OCI-LY3 (cell line): ENCODE data around the gene TTC7B.

Experiments
- H2AFZ ChIP-seq: fragments of 200-600, 300-600 bp; shearing (Covaris generic); 2 replicates; pipeline ENCODE4 v1.6.0; 2014; ENCODE audit warnings: antibody characterized with exemption, low read depth, low read length
- H3K27ac ChIP-seq: fragments of 200-600, 300-600 bp; sonication (generic); 2 replicates; pipeline ENCODE4 v1.5.1; 2014; ENCODE audit warnings: mild to moderate bottlenecking, low read length, moderate library complexity, mixed read lengths
- H3K27me3 ChIP-seq: fragments of 200-600, 300-600 bp; sonication (generic); 2 replicates; pipeline ENCODE4 v1.6.1; 2014; ENCODE audit warnings: low read depth, low read length, mixed read lengths
- H3K36me3 ChIP-seq: fragments of 200-600, 300-600 bp; sonication (generic); replicated peaks from 2 replicates; pipeline ENCODE3; 2014; ENCODE audit warnings: low read depth, low read length, mixed read lengths
- H3K4me1 ChIP-seq: fragments of 300-600, 200-600 bp; sonication (generic); 2 replicates; pipeline ENCODE4 v1.6.1; 2014; ENCODE audit warnings: low read length, mixed read lengths
- H3K4me2 ChIP-seq: fragments of 200-600, 300-600 bp; sonication (generic); 2 replicates; pipeline ENCODE4 v1.6.1; 2014; ENCODE audit warnings: low read length, mixed read lengths
- H3K4me3 ChIP-seq: fragments of 300-600, 200-600 bp; sonication (generic); 2 replicates; pipeline ENCODE4 v1.5.1; 2014; ENCODE audit warnings: antibody characterized with exemption, mild to moderate bottlenecking, low read length, moderate library complexity
- H3K79me2 ChIP-seq: fragments of 300-600, 200-600 bp; shearing (Covaris generic); 2 replicates; pipeline ENCODE4 v1.6.1; 2014; ENCODE audit warnings: mild to moderate bottlenecking, low read length, mixed read lengths
- H3K9ac ChIP-seq: fragments of 300-600, 200-600 bp; shearing (Covaris generic); 2 replicates; pipeline ENCODE4 v1.6.0; 2014; ENCODE audit warnings: mild to moderate bottlenecking, low read length, moderate library complexity
- H3K9me3 ChIP-seq: fragments of 200-600, 300-600 bp; shearing (Covaris generic); 2 replicates; pipeline ENCODE4 v1.6.1; 2014; ENCODE audit warnings: low read length, mixed read lengths; ENCODE audit not compliant: insufficient read depth
- H4K20me1 ChIP-seq: fragments of 200-600, 300-600 bp; sonication (generic); 2 replicates; pipeline ENCODE4 v1.6.1; 2016; ENCODE audit warnings: low read length, mixed read lengths; ENCODE audit not compliant: insufficient read depth
- EZH2phosphoT487 ChIP-seq: fragments of 200-600 bp; shearing (Covaris generic); IDR thresholded peaks from 2 replicates; pipeline ENCODE4 v1.6.1; 2018; ENCODE audit warnings: antibody characterized with exemption, mixed run types, low read depth
- TF ChIP-seq, protein P1 (sequence below): fragments of 200-600, 300-600 bp; sonication (generic); IDR thresholded peaks from 2 replicates; pipeline ENCODE4 v1.5.1; 2014; ENCODE audit warnings: antibody characterized with exemption, low read length, low read depth

Gene TTC7B

GRCh38 chr14:90539996-90540395 lies 276.2 kb downstream of the TTC7B start:
- no peak for TF ChIP-seq EZH2phosphoT487
- Histone ChIP-seq H3K9me3 (no peaks in the 10 kb centered on the region), H3K36me3 (no peaks in the 10 kb centered on the region)

GRCh38 chr14:90539496-90539775 lies 276.8 kb downstream of the TTC7B start:
- H3K27me3 ChIP-seq = no peaks in the 10 kb centered on the region
- no peak overlapping the region for H2AFZ ChIP-seq
- no peak overlapping the region for H3K9ac ChIP-seq
- H3K4me3 ChIP-seq = no peak overlapping the region
- no peaks in the 10 kb centered on the region for H3K4me1 ChIP-seq
- no peak overlapping the region for H3K4me2 ChIP-seq
- H3K36me3 ChIP-seq = no peaks in the 10 kb centered on the region
- TF ChIP-seq EZH2phosphoT487 = no peak
- TF ChIP-seq, protein P1, sequence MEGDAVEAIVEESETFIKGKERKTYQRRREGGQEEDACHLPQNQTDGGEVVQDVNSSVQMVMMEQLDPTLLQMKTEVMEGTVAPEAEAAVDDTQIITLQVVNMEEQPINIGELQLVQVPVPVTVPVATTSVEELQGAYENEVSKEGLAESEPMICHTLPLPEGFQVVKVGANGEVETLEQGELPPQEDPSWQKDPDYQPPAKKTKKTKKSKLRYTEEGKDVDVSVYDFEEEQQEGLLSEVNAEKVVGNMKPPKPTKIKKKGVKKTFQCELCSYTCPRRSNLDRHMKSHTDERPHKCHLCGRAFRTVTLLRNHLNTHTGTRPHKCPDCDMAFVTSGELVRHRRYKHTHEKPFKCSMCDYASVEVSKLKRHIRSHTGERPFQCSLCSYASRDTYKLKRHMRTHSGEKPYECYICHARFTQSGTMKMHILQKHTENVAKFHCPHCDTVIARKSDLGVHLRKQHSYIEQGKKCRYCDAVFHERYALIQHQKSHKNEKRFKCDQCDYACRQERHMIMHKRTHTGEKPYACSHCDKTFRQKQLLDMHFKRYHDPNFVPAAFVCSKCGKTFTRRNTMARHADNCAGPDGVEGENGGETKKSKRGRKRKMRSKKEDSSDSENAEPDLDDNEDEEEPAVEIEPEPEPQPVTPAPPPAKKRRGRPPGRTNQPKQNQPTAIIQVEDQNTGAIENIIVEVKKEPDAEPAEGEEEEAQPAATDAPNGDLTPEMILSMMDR = no peak
- no peak overlapping the region for H3K27ac ChIP-seq
- H3K9me3 ChIP-seq = no peaks in the 10 kb centered on the region
- no peaks in the 10 kb centered on the region for H4K20me1 ChIP-seq
- no peaks in the 10 kb centered on the region for H3K79me2 ChIP-seq

More at GRCh38 chr14:90539996-90540395, 276.2 kb downstream of the TTC7B start:
- Histone ChIP-seq H3K27ac (no peak overlapping the region), H3K9ac (no peak overlapping the region), H3K4me2 (no peak overlapping the region), H3K79me2 (no peaks in the 10 kb centered on the region), H2AFZ (no peak overlapping the region), H3K27me3 (no peaks in the 10 kb centered on the region), H4K20me1 (no peaks in the 10 kb centered on the region), H3K4me1 (no peaks in the 10 kb centered on the region), H3K4me3 (no peak overlapping the region)

- Histone ChIP-seq H3K27ac (no peak overlapping the region), H3K4me1 (no peaks in the 10 kb centered on the region), H3K4me2 (no peak overlapping the region), H4K20me1 (no peaks in the 10 kb centered on the region), H3K27me3 (no peaks in the 10 kb centered on the region), H3K79me2 (no peaks in the 10 kb centered on the region), H3K9me3 (no peaks in the 10 kb centered on the region), H3K4me3 (no peak overlapping the region), H2AFZ (no peak overlapping the region), H3K9ac (no peak overlapping the region), H3K36me3 (no peaks in the 10 kb centered on the region)
- TF ChIP-seq, protein P1 = no peak
- no peak for TF ChIP-seq EZH2phosphoT487
These were observed 277.3 kb downstream of the TTC7B start for GRCh38 chr14:90538716-90539495.

GRCh38 chr14:90538095-90538494 lies 278.1 kb downstream of the TTC7B start:
- H3K27me3 ChIP-seq = no peaks in the 10 kb centered on the region
- H3K4me1 ChIP-seq = no peaks in the 10 kb centered on the region
- H3K9ac ChIP-seq = no peak overlapping the region
- H3K9me3 ChIP-seq = no peaks in the 10 kb centered on the region
- no peak for TF ChIP-seq EZH2phosphoT487
- TF ChIP-seq, protein P1 = no peak
- no peak overlapping the region for H2AFZ ChIP-seq
- no peaks in the 10 kb centered on the region for H3K36me3 ChIP-seq
- H3K27ac ChIP-seq = no peak overlapping the region
- no peak overlapping the region for H3K4me3 ChIP-seq
- no peak overlapping the region for H3K4me2 ChIP-seq
- H3K79me2 ChIP-seq = no peaks in the 10 kb centered on the region
- H4K20me1 ChIP-seq = no peaks in the 10 kb centered on the region
